HepG2 (cell line): ENCODE results near the gene SEC14L5. TPM values are rescaled to one million over a fixed set of nuclear protein-coding genes. Genes with fewer than 3 reads are reported as not detected.
A peak's percentile ranks its signal among the peaks of the same experiment; 100 is the strongest.

Experiments
- CENPT ChIP-seq: sonication (generic); formaldehyde crosslinking; IDR thresholded peaks from 2 replicates; pipeline ENCODE4 v1.8.0; 2022; ENCODE audit warnings: low read depth, mild to moderate bottlenecking, moderate library complexity, missing genetic modification reagents
- E2F5 ChIP-seq: sonication (generic); formaldehyde crosslinking; conservative IDR thresholded peaks from 2 replicates; pipeline ENCODE4 v1.4.0; 2020; ENCODE audit warnings: missing genetic modification reagents
- FOSL1 ChIP-seq: sonication (generic); formaldehyde crosslinking; IDR thresholded peaks from 2 replicates; pipeline ENCODE4 v1.9.0; 2021; ENCODE audit warnings: missing genetic modification reagents, borderline replicate concordance
- ISX ChIP-seq: sonication (generic); formaldehyde crosslinking; conservative IDR thresholded peaks from 2 replicates; pipeline ENCODE4 v1.5.0; 2020; ENCODE audit warnings: missing genetic modification reagents
- JUN ChIP-seq: sonication (generic); formaldehyde crosslinking; IDR thresholded peaks from 2 replicates; pipeline ENCODE4 v1.4.0; 2020; ENCODE audit warnings: mild to moderate bottlenecking, missing genetic modification reagents
- NFIC ChIP-seq: IDR thresholded peaks from 2 replicates; pipeline ENCODE4 v1.6.1; 2012; ENCODE audit warnings: mild to moderate bottlenecking, low read length, inconsistent platforms
- POGK ChIP-seq: sonication (generic); formaldehyde crosslinking; conservative IDR thresholded peaks from 2 replicates; pipeline ENCODE4 v1.8.0; 2022; ENCODE audit warnings: mild to moderate bottlenecking, moderate library complexity, missing genetic modification reagents
- POLR2A ChIP-seq, 2 experiments: IDR thresholded peaks; 2 replicates each; pipeline ENCODE4 v1.6.1; 2011; ENCODE audit warnings: low read depth in 2 of 2, low read length in 2 of 2, mild to moderate bottlenecking in 1 of 2, moderate library complexity in 1 of 2; ENCODE audit not compliant: insufficient read depth in 1 of 2
- RARA ChIP-seq: IDR thresholded peaks from 2 replicates; pipeline ENCODE4 v1.6.1; 2016; ENCODE audit warnings: missing genetic modification reagents, missing compliant biosample characterization
- SMYD3 ChIP-seq: sonication (generic); formaldehyde crosslinking; IDR thresholded peaks from 2 replicates; pipeline ENCODE4 v1.8.1; 2023; ENCODE audit warnings: mild to moderate bottlenecking, missing genetic modification reagents
- THYN1 ChIP-seq: sonication (generic); formaldehyde crosslinking; IDR thresholded peaks from 2 replicates; pipeline ENCODE4 v1.8.1; 2023; ENCODE audit warnings: low read depth, mild to moderate bottlenecking, moderate library complexity, missing genetic modification reagents, borderline replicate concordance
- TMF1 ChIP-seq: sonication (generic); formaldehyde crosslinking; IDR thresholded peaks from 2 replicates; pipeline ENCODE4 v1.8.1; 2022; ENCODE audit warnings: low read depth, missing genetic modification reagents
- TRIM22 ChIP-seq: fragments of 450-650 bp; IDR thresholded peaks from 2 replicates; pipeline ENCODE4 v1.6.1; 2017
- ZNF160 ChIP-seq: sonication (generic); formaldehyde crosslinking; IDR thresholded peaks from 2 replicates; pipeline ENCODE4 v1.8.0; 2022; ENCODE audit warnings: mild to moderate bottlenecking, inconsistent platforms, missing genetic modification reagents
- ZNF589 ChIP-seq: sonication (generic); formaldehyde crosslinking; conservative IDR thresholded peaks from 2 replicates; pipeline ENCODE4 v1.8.0; 2022; ENCODE audit warnings: mild to moderate bottlenecking, moderate library complexity, missing genetic modification reagents
- ZNF790 ChIP-seq: sonication (generic); formaldehyde crosslinking; IDR thresholded peaks from 2 replicates; pipeline ENCODE4 v1.8.0; 2022; ENCODE audit warnings: missing genetic modification reagents, mild to moderate bottlenecking, borderline replicate concordance
- polyA plus RNA-seq, 8 experiments: library from polyadenylated mRNA; depleted of rRNA in 3 of 8; stranded (reverse) in 7 of 8; unstranded in 1 of 8; fragments of >200 nt; fragmentation: Illumina TruSeq in 4 of 8; extraction: Trizol in 4 of 8; gene quantifications; 2 replicates each; pipeline versions ENCODE4 v1.2.1 to v1.2.3, GENCODE V29; 2011 to 2016; ENCODE audit warnings: low read depth in 4 of 8, missing spikeins in 1 of 8, mixed read lengths in 1 of 8; ENCODE audit not compliant: insufficient read depth in 1 of 8
- total RNA-seq, 5 experiments: library from RNA; depleted of rRNA; stranded (reverse); fragments of >200 nt; fragmentation: Illumina TruSeq; extraction: Trizol; gene quantifications; 2 replicates each; pipeline ENCODE4 v1.2.3, GENCODE V29; 2016; ENCODE audit warnings: low read depth in 1 of 5
- TF ChIP-seq, protein P1 (sequence below): IDR thresholded peaks from 2 replicates; pipeline ENCODE4 v1.6.1; 2016; ENCODE audit warnings: low read depth, control low read depth
- TF ChIP-seq, protein P2 (sequence below): sonication (generic); formaldehyde crosslinking; IDR thresholded peaks from 2 replicates; pipeline ENCODE4 v1.5.1; 2020; ENCODE audit warnings: mild to moderate bottlenecking, missing genetic modification reagents, borderline replicate concordance

SEC14L5 gene
- total and polyA plus RNA-seq, 2 of the 13 experiments (the other 11 are each of a cell fraction or from before 2014, with no cell fraction given) = 0.40 to 0.42 TPM

GRCh38 chr16:4936181-4936990 is 21.7 kb upstream of the SEC14L5 start (continued):
- TF ChIP-seq, protein P1, sequence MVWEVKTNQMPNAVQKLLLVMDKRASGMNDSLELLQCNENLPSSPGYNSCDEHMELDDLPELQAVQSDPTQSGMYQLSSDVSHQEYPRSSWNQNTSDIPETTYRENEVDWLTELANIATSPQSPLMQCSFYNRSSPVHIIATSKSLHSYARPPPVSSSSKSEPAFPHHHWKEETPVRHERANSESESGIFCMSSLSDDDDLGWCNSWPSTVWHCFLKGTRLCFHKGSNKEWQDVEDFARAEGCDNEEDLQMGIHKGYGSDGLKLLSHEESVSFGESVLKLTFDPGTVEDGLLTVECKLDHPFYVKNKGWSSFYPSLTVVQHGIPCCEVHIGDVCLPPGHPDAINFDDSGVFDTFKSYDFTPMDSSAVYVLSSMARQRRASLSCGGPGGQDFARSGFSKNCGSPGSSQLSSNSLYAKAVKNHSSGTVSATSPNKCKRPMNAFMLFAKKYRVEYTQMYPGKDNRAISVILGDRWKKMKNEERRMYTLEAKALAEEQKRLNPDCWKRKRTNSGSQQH (CRISPR knock-in tag) = peak; percentile 52; the same call in 1 of the 2 replicates
- TF ChIP-seq THYN1 (no peak), CENPT (CRISPR knock-in tag) (no peak), RARA (CRISPR knock-in tag) (peak; percentile 25; the same call in 1 of the 2 replicates), ISX (CRISPR knock-in tag) (no peak), TRIM22 (no peak), ZNF589 (CRISPR knock-in tag) (no peak), FOSL1 (CRISPR knock-in tag) (no peak), POLR2A (IDR thresholded peaks at IDR 0.05; ENCODE audit: insufficient read depth in 1 of 2, low read depth in 2 of 2, low read length in 2 of 2) (no peak), JUN (CRISPR knock-in tag) (no peak), NFIC (no peak), ZNF160 (CRISPR knock-in tag) (no peak), E2F5 (no peak), TMF1 (CRISPR knock-in tag) (no peak), SMYD3 (CRISPR knock-in tag) (no peak), POGK (CRISPR knock-in tag) (peak; percentile 61; the same call in 1 of the 2 replicates), ZNF790 (no peak)
- TF ChIP-seq, protein P2, sequence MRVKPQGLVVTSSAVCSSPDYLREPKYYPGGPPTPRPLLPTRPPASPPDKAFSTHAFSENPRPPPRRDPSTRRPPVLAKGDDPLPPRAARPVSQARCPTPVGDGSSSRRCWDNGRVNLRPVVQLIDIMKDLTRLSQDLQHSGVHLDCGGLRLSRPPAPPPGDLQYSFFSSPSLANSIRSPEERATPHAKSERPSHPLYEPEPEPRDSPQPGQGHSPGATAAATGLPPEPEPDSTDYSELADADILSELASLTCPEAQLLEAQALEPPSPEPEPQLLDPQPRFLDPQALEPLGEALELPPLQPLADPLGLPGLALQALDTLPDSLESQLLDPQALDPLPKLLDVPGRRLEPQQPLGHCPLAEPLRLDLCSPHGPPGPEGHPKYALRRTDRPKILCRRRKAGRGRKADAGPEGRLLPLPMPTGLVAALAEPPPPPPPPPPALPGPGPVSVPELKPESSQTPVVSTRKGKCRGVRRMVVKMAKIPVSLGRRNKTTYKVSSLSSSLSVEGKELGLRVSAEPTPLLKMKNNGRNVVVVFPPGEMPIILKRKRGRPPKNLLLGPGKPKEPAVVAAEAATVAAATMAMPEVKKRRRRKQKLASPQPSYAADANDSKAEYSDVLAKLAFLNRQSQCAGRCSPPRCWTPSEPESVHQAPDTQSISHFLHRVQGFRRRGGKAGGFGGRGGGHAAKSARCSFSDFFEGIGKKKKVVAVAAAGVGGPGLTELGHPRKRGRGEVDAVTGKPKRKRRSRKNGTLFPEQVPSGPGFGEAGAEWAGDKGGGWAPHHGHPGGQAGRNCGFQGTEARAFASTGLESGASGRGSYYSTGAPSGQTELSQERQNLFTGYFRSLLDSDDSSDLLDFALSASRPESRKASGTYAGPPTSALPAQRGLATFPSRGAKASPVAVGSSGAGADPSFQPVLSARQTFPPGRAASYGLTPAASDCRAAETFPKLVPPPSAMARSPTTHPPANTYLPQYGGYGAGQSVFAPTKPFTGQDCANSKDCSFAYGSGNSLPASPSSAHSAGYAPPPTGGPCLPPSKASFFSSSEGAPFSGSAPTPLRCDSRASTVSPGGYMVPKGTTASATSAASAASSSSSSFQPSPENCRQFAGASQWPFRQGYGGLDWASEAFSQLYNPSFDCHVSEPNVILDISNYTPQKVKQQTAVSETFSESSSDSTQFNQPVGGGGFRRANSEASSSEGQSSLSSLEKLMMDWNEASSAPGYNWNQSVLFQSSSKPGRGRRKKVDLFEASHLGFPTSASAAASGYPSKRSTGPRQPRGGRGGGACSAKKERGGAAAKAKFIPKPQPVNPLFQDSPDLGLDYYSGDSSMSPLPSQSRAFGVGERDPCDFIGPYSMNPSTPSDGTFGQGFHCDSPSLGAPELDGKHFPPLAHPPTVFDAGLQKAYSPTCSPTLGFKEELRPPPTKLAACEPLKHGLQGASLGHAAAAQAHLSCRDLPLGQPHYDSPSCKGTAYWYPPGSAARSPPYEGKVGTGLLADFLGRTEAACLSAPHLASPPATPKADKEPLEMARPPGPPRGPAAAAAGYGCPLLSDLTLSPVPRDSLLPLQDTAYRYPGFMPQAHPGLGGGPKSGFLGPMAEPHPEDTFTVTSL (CRISPR knock-in tag) = 0 out of 2 replicates have a peak, but pooled peaks have one; percentile 65
